ENCODE measurements around the gene ABHD14A.
A peak's percentile ranks its signal among the peaks of the same experiment; 100 is the strongest.

The ABHD14A gene

DNA sequence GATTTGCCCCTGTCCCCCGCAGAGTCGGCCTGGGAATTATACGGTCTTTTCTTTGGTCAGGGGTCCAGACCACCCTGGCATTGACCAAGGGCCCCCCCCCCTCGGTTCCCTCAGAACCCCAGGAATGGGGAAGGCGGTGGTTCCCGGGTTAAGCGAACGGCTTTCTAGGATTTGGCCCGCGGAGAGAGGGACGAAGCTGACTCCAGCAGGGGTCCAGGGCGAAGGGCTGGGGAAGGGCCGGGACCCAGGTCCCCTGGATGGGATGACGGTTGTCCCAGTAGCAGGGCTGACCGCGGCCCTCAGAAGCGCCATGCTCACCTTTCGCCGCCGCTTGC lies 33.4 kb upstream of the ABHD14A start:
- no peak for DNase-seq

GRCh38 chr3:51941798-51942602 lies 32.9 kb upstream of the ABHD14A start, which contains the start of the genes PARP3 and RRP9:
Gene PARP3, plus strand, starts transcription at chr3:51942363. Its CDS starts 993 bp downstream, at chr3:51943356.
Gene RRP9, minus strand, starts transcription at chr3:51941904. Its CDS starts 37 bp downstream, at chr3:51941867.
- DNase-seq, result peak; percentile 100

GRCh38 chr3:51942603-51943450 lies 32.0 kb upstream of the ABHD14A start:
- DNase-seq, result peak; percentile 36 to 63 (median 56)

DNA sequence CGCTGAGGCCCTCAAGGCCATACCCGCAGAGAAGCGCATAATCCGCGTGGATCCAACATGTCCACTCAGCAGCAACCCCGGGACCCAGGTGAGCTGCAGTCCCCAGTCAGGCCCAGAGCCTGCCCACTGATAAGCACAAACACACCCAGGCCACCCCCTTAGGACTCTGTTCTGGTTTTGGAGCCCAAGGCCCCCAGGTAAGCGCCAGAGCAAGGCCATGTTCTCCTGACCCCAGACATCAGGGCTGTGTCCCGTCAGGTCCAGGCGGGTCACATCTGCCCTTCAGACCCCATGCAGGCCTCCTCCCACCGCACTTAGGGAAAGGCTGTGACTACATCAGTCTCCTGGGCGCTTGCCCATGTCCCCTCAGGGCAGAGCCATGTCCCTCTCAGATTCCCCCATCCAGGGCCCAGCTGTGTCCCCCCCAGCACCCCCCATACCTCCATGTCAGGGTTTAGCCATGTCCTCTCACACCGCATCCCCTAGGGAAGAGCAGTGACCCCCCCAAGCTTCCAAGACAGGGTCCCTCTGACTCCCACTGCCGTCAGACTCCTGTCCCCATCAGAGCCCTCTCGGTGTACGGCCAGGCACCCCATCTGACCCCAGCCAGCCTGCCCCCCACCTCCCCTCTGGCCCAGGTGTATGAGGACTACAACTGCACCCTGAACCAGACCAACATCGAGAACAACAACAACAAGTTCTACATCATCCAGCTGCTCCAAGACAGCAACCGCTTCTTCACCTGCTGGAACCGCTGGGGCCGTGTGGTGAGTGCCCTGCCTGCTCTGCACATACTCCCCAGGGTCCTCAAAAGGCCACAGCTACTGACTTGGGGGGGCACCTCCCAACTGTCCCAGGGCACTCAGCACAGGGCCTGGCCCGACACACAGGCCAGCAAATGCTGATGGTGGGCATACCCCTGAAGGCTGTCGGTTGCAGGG lies 31.1 kb upstream of the ABHD14A start:
- DNase-seq, result no peak

- no peak for DNase-seq
Observed at GRCh38 chr3:51944451-51945021, 30.3 kb upstream of the ABHD14A start.

GRCh38 chr3:51945031-51945840 lies 29.6 kb upstream of the ABHD14A start:
- no peak for DNase-seq

GRCh38 chr3:51945926-51946705 lies 28.7 kb upstream of the ABHD14A start:
- no peak for DNase-seq

- DNase-seq, result no peak
Observed at GRCh38 chr3:51946796-51947195, 28.1 kb upstream of the ABHD14A start.

DNA sequence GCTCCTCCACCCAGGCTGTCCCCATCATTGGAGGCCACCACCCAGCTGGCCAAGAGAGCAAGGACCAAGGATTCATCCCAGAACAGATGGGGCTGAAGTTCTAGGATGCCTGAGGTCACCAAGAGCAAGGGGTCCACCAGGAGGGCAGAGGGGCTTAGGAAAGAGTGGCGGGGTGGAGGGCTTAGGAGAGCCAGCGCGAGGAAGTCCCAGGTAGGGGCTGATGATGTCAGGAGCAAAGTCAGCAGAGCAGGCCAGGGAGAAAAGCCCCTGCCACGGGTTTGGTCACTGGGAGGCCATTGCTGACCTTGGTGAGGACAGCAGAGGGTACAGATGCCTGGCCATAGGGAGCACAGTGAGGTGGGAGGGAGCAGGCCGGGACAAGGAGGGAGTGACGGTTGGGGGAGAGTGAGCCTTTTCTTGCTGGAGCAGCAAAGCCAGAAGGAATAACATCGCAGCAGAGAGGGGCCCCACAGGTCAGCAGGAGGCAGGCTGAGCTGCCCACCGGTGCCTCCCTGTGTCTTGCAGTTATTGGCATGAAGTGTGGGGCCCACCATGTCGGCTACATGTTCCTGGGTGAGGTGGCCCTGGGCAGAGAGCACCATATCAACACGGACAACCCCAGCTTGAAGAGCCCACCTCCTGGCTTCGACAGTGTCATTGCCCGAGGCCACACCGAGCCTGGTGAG lies 27.5 kb upstream of the ABHD14A start:
- no peak for DNase-seq

- no peak for DNase-seq
Observed at GRCh38 chr3:51948016-51948580, 26.8 kb upstream of the ABHD14A start.

- DNase-seq, result no peak
Observed at GRCh38 chr3:51949121-51949520, 25.7 kb upstream of the ABHD14A start.

- no peak for DNase-seq
Observed at GRCh38 chr3:51950899-51951298, 24.0 kb upstream of the ABHD14A start.

GRCh38 chr3:51953445-51953844 lies 21.4 kb upstream of the ABHD14A start:
- peak; percentile 61 to 78 (median 71) for DNase-seq

- DNase-seq, result peak; percentile 35 to 70 (median 58)
Observed at GRCh38 chr3:51954105-51954504, 20.8 kb upstream of the ABHD14A start.

DNA sequence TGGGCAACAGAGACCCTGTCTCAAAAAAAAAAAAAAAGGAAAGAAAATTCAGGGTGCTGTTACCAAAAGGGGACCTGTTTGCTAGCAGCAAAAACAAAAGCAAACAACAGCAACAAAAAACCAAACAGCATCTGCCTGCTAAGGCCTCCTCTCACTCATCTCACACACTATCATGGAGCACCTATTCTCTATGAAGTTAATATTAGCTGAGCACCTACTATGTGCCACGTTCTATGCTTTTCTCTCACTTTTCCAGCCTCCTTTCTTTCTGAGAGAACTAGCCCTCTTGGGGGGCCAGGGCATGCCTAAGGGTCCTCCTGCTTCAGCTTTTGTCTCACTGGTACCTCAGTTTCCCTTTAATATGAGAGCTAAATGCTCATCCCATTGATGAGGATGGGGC lies 20.2 kb upstream of the ABHD14A start:
- DNase-seq, result no peak

- no peak for DNase-seq
Observed at GRCh38 chr3:51955175-51955892, 19.5 kb upstream of the ABHD14A start, which contains the start of gene GPR62. Gene GPR62, plus strand, starts transcription at chr3:51955381. Its CDS starts 272 bp downstream, at chr3:51955653.

DNA sequence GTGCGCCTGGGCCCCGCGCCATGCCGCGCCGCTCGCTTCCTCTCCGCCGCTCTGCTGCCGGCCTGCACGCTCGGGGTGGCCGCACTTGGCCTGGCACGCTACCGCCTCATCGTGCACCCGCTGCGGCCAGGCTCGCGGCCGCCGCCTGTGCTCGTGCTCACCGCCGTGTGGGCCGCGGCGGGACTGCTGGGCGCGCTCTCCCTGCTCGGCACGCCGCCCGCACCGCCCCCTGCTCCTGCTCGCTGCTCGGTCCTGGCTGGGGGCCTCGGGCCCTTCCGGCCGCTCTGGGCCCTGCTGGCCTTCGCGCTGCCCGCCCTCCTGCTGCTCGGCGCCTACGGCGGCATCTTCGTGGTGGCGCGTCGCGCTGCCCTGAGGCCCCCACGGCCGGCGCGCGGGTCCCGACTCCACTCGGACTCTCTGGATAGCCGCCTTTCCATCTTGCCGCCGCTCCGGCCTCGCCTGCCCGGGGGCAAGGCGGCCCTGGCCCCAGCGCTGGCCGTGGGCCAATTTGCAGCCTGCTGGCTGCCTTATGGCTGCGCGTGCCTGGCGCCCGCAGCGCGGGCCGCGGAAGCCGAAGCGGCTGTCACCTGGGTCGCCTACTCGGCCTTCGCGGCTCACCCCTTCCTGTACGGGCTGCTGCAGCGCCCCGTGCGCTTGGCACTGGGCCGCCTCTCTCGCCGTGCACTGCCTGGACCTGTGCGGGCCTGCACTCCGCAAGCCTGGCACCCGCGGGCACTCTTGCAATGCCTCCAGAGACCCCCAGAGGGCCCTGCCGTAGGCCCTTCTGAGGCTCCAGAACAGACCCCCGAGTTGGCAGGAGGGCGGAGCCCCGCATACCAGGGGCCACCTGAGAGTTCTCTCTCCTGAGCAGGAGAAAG lies 18.7 kb upstream of the ABHD14A start:
- DNase-seq, result peak; percentile 39 to 73 (median 54)

All from suppressor macrophage (primary cell).